ENCODE results near the gene BMAL1. TPM values are rescaled to one million over a fixed set of nuclear protein-coding genes. Genes with fewer than 3 reads are reported as not detected.

The BMAL1 gene
- total RNA-seq, 1 donor from 2014 or later = 7.0 TPM

DNA sequence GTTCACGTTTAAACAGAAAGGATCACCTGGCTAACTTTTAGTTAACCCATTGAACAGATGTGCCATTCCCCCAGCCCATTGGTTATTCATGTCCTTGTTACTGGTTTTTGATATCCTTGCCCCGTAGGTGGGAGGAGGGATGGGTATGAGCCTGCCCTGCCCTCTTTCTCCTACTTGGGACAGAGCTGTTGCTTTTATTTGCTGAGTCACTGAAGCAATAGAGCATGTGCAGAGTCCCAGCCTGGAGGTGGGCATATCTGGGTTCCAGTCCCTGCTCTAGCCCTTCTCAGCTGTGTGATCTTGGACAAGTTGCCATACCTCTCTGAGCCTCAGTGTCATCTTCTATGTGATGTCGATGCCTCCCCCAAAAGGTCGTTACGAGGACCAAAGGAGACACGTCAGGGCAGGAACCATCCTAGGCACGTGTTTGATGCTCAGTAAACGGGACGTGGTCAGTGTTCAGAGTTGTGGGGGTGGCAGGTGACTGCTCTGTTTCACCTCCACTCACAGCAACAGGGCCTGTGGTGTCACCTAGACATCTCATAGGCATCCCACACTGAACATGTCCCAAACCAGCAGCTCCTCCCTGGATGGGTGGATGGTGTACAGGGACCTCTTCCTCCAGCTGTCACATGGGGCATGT, 61.0 kb downstream of the BMAL1 start:
- Mint-ChIP-seq H3K4me3 (ENCODE audit: low read depth) (no peak overlapping the region), H3K36me3 (ENCODE audit: insufficient read depth) (no peaks in the 10 kb centered on the region), H3K9me3 (ENCODE audit: low read depth) (no peaks in the 10 kb centered on the region), H3K27me3 (peaks cover 6% of the 10 kb centered on the region), H3K27ac (no peak overlapping the region), H3K4me1 (ENCODE audit: low read depth) (peaks cover 4% of the 10 kb centered on the region)
- TF ChIP-seq, protein P1, sequence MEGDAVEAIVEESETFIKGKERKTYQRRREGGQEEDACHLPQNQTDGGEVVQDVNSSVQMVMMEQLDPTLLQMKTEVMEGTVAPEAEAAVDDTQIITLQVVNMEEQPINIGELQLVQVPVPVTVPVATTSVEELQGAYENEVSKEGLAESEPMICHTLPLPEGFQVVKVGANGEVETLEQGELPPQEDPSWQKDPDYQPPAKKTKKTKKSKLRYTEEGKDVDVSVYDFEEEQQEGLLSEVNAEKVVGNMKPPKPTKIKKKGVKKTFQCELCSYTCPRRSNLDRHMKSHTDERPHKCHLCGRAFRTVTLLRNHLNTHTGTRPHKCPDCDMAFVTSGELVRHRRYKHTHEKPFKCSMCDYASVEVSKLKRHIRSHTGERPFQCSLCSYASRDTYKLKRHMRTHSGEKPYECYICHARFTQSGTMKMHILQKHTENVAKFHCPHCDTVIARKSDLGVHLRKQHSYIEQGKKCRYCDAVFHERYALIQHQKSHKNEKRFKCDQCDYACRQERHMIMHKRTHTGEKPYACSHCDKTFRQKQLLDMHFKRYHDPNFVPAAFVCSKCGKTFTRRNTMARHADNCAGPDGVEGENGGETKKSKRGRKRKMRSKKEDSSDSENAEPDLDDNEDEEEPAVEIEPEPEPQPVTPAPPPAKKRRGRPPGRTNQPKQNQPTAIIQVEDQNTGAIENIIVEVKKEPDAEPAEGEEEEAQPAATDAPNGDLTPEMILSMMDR (IDR thresholded peaks at IDR 0.05; ENCODE audit: unreplicated experiment) = no peak
- no peak for DNase-seq (ENCODE audit: low spot score, unreplicated experiment)

DNA sequence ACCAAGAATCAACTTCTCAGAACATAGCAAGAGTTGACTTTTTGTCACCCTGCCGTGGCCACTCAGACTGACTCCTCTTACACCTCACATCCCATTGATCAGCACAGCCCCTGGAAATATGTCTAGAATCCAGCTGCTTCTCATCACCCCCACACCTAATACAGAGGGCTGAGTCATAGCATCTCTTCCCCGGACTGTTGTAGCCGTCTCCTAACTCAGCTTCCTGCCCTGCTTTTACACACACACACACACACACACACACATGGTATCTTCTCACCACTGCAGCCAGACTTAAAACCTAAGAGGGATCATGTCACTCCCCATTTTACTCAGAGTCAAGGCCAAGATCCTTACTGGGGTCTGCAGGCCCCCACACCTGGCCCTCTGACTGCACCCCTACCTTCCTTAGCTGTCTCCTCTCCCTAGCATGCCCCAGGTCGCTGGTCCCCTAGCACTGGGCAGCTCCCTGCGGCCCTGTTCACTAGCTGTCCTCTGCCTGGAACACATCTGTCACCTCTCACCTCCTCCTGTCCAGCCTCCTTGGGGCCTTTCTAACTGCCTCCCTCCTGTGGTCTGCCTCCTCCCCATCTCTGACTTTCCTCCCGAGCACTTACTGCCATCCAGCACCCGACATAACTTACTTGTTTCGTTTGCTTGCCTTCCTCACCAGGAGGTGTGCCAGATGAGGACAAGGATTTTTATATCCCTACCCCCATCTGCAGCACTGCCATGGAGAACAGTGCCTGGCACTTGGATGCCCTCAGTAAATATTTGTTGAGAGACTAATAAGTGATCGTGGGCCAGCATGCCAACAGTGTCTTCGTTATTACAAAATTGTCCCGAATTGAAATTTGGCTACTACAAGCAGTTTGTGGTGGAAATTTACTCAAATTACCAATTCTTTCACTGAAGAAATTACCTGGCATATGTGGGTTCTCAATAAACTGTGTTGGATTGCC, 61.9 kb downstream of the BMAL1 start:
- H3K4me1 Mint-ChIP-seq (ENCODE audit: low read depth) = peaks cover 1% of the 10 kb centered on the region
- H3K9me3 Mint-ChIP-seq (ENCODE audit: low read depth) = no peaks in the 10 kb centered on the region
- no peak overlapping the region for H3K4me3 Mint-ChIP-seq (ENCODE audit: low read depth)

DNA sequence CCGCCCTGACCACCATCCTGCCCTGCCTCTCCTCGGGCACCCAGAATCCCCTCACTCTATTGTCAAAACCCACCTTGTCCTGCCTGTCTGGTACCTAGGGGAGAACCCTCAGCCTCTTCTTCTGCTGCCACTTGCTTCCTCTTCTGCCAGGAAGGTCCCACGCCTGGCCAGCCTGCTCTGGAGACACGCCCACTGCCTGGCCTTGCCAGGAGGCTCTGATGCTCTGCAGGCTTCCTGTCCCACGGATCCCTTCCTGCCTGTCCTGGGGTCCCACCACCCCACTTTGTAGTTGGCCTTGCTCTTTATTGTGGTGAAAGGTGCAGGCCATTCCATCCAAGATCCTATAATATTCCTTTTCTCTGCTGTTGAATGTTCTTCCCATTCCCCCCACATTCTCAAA, 63.4 kb downstream of the BMAL1 start:
- H3K4me3 Mint-ChIP-seq (ENCODE audit: low read depth) = no peak overlapping the region
- H3K27me3 Mint-ChIP-seq = peaks cover 6% of the 10 kb centered on the region
- peaks cover 1% of the 10 kb centered on the region for H3K4me1 Mint-ChIP-seq (ENCODE audit: low read depth)
- DNase-seq (ENCODE audit: low spot score, unreplicated experiment) = no peak
- TF ChIP-seq, protein P1 (IDR thresholded peaks at IDR 0.05; ENCODE audit: unreplicated experiment) = no peak
- no peaks in the 10 kb centered on the region for H3K36me3 Mint-ChIP-seq (ENCODE audit: insufficient read depth)
- H3K27ac Mint-ChIP-seq = no peak overlapping the region
- H3K9me3 Mint-ChIP-seq (ENCODE audit: low read depth) = no peaks in the 10 kb centered on the region

More for the DNA sequence above, 61.9 kb downstream of the BMAL1 start:
- Mint-ChIP-seq H3K27me3 (peaks cover 6% of the 10 kb centered on the region), H3K27ac (no peak overlapping the region), H3K36me3 (ENCODE audit: insufficient read depth) (no peaks in the 10 kb centered on the region)
- TF ChIP-seq, protein P1 (IDR thresholded peaks at IDR 0.05; ENCODE audit: unreplicated experiment) = no peak
- DNase-seq (ENCODE audit: low spot score, unreplicated experiment) = no peak

DNA sequence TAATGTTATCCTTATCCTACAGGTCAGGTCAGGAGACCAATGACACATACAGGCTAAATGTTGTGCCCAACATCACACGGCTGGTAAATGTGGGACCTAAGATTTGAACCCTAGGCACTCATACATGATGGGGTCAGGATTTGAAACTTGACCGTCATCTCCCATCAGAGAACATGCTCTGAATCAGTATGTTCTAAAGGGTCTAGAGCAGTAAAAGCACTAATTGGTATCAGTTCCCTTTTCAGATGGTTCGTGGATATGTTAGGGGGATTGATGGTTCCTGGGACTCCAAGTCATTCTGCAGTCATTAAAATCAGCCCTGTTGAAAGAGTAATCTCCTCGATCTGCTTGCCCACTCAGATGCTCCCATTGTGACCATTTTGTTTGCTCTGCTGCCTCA, 65.5 kb downstream of the BMAL1 start:
- H3K9me3 Mint-ChIP-seq (ENCODE audit: low read depth) = no peaks in the 10 kb centered on the region

More for the DNA sequence above, 65.5 kb downstream of the BMAL1 start:
- peaks cover 1% of the 10 kb centered on the region for H3K4me1 Mint-ChIP-seq (ENCODE audit: low read depth)
- DNase-seq (ENCODE audit: low spot score, unreplicated experiment) = no peak
- H3K36me3 Mint-ChIP-seq (ENCODE audit: insufficient read depth) = no peaks in the 10 kb centered on the region
- TF ChIP-seq, protein P1 (IDR thresholded peaks at IDR 0.05; ENCODE audit: unreplicated experiment) = no peak
- H3K27ac Mint-ChIP-seq = no peak overlapping the region
- no peak overlapping the region for H3K4me3 Mint-ChIP-seq (ENCODE audit: low read depth)
- H3K27me3 Mint-ChIP-seq = peaks cover 6% of the 10 kb centered on the region

Measured in progenitor cell of endocrine pancreas (in vitro differentiated cells).